ENCODE measurements around the gene ATG13. TPM values are rescaled to one million over a fixed set of nuclear protein-coding genes. Genes with fewer than 3 reads are reported as not detected.

The ATG13 gene
- total RNA-seq, 2 donors from 2014 or later: 96.4 to 130 TPM

- no peak overlapping the region for H3K4me3 Mint-ChIP-seq
- Histone ChIP-seq H3K36me3 (ENCODE audit: control insufficient read depth, insufficient read depth, low read length) (peaks cover 25% of the 10 kb centered on the region), H3K27ac (ENCODE audit: low read depth, low read length) (no peak overlapping the region), H3K9ac (ENCODE audit: extremely low read depth, low read length, poor library complexity, severe bottlenecking) (no peak overlapping the region), H3K4me3 (ENCODE audit: low read length) (no peak overlapping the region), H3K27me3 (ENCODE audit: control insufficient read depth, insufficient read depth, low read length, poor library complexity, severe bottlenecking) (no peaks in the 10 kb centered on the region), H3K9me3 (ENCODE audit: control insufficient read depth, low read length) (no peaks in the 10 kb centered on the region), H3K4me1 (ENCODE audit: control insufficient read depth, insufficient read depth, low read length) (no peaks in the 10 kb centered on the region)
- peaks cover 30% of the 10 kb centered on the region for H3K36me3 Mint-ChIP-seq (ENCODE audit: low read depth)
- no peaks in the 10 kb centered on the region for H3K9me3 Mint-ChIP-seq
- H3K27me3 Mint-ChIP-seq (ENCODE audit: insufficient read depth): no peaks in the 10 kb centered on the region
- 95% methylated on average over 10 to 22 of the region's 22 CpGs for WGBS, 2 experiments (ENCODE audit: insufficient coverage in 1 of 2, insufficient read length in 1 of 2)
- DNase-seq: no peak
- H3K27ac Mint-ChIP-seq: no peak overlapping the region
- TF ChIP-seq CTCF (conservative IDR thresholded peaks at IDR 0.05): no peak
- H3K4me1 Mint-ChIP-seq: peaks cover under 1% of the 10 kb centered on the region
Measured at GRCh38 chr11:46680815-46681214, 63.5 kb downstream of the ATG13 start.

GRCh38 chr11:46681814-46682213 lies 64.5 kb downstream of the ATG13 start:
- no peak overlapping the region for H3K4me3 ChIP-seq (ENCODE audit: low read length)
- no peak for TF ChIP-seq CTCF (conservative IDR thresholded peaks at IDR 0.05)
- no peak overlapping the region for H3K27ac Mint-ChIP-seq

GRCh38 chr11:46682773-46683752 lies 65.7 kb downstream of the ATG13 start:
- H3K9me3 ChIP-seq (ENCODE audit: control insufficient read depth, low read length): no peaks in the 10 kb centered on the region
- Mint-ChIP-seq H3K9me3 (no peaks in the 10 kb centered on the region), H3K27me3 (ENCODE audit: insufficient read depth) (no peaks in the 10 kb centered on the region), H3K36me3 (ENCODE audit: low read depth) (peaks cover 47% of the 10 kb centered on the region), H3K27ac (no peak overlapping the region), H3K4me3 (no peak overlapping the region), H3K4me1 (no peaks in the 10 kb centered on the region)
- H3K27ac ChIP-seq (ENCODE audit: low read depth, low read length): no peak overlapping the region
- H3K27me3 ChIP-seq (ENCODE audit: control insufficient read depth, insufficient read depth, low read length, poor library complexity, severe bottlenecking): no peaks in the 10 kb centered on the region
- H3K4me1 ChIP-seq (ENCODE audit: control insufficient read depth, insufficient read depth, low read length): no peaks in the 10 kb centered on the region
- peaks cover 35% of the 10 kb centered on the region for H3K36me3 ChIP-seq (ENCODE audit: control insufficient read depth, insufficient read depth, low read length)
- H3K9ac ChIP-seq (ENCODE audit: extremely low read depth, low read length, poor library complexity, severe bottlenecking): no peak overlapping the region
- no peak overlapping the region for H3K4me3 ChIP-seq (ENCODE audit: low read length)
- 95% methylated on average over 7 to 10 of the region's 11 CpGs for WGBS, 2 experiments (ENCODE audit: insufficient coverage in 1 of 2, insufficient read length in 1 of 2)
- TF ChIP-seq CTCF (conservative IDR thresholded peaks at IDR 0.05): no peak
- DNase-seq: no peak

More at GRCh38 chr11:46681814-46682213, 64.5 kb downstream of the ATG13 start:
- Histone ChIP-seq H3K36me3 (ENCODE audit: control insufficient read depth, insufficient read depth, low read length) (peaks cover 25% of the 10 kb centered on the region), H3K4me1 (ENCODE audit: control insufficient read depth, insufficient read depth, low read length) (no peaks in the 10 kb centered on the region), H3K9me3 (ENCODE audit: control insufficient read depth, low read length) (no peaks in the 10 kb centered on the region), H3K27me3 (ENCODE audit: control insufficient read depth, insufficient read depth, low read length, poor library complexity, severe bottlenecking) (no peaks in the 10 kb centered on the region), H3K9ac (ENCODE audit: extremely low read depth, low read length, poor library complexity, severe bottlenecking) (no peak overlapping the region), H3K27ac (ENCODE audit: low read depth, low read length) (no peak overlapping the region)
- no peaks in the 10 kb centered on the region for H3K4me1 Mint-ChIP-seq
- no peaks in the 10 kb centered on the region for H3K27me3 Mint-ChIP-seq (ENCODE audit: insufficient read depth)
- H3K9me3 Mint-ChIP-seq: no peaks in the 10 kb centered on the region
- H3K4me3 Mint-ChIP-seq: no peak overlapping the region
- 96 to 97% methylated on average over 11 of the region's 11 CpGs for WGBS, 2 experiments (ENCODE audit: insufficient coverage in 1 of 2, insufficient read length in 1 of 2)
- no peak for DNase-seq
- H3K36me3 Mint-ChIP-seq (ENCODE audit: low read depth): peaks cover 36% of the 10 kb centered on the region

Data from endodermal cell (in vitro differentiated cells).